Ovary (tissue), 10 donors: ENCODE data around the gene NFKBIE. TPM values are rescaled to one million over a fixed set of nuclear protein-coding genes. Genes with fewer than 3 reads are reported as not detected.
A peak's percentile ranks its signal among the peaks of the same experiment; 100 is the strongest.
"Not testable (repeated sequence)": the region's sequence is repeated elsewhere in the genome, so short reads cannot be mapped to it uniquely, and the experiment has no call there.

Source experiments
- DNase-seq, 5 donors: peaks; one replicate each; pipeline ENCODE4 v3.0.0-alpha.2; 2019 to 2020
- H3K27ac ChIP-seq, 2 donors: fragments of 200-600 bp; one replicate each; pipeline versions ENCODE4 v1.5.1 to v1.8.0; 2019 to 2022
- H3K27me3 ChIP-seq: fragments of 200-600 bp; one replicate; pipeline ENCODE4 v1.8.0; 2022
- H3K36me3 ChIP-seq: fragments of 200-600 bp; sonication (generic); one replicate; pipeline ENCODE4 v1.5.1; 2019
- H3K4me1 ChIP-seq: one replicate; pipeline ENCODE4 v1.8.1; 2013; ENCODE audit warnings: mild to moderate bottlenecking, moderate library complexity; ENCODE audit not compliant: insufficient read depth
- H3K4me3 ChIP-seq: fragments of 200-600 bp; sonication (generic); one replicate; pipeline ENCODE4 v1.5.1; 2017
- H3K9me3 ChIP-seq, 2 donors: fragments of 200-600 bp in 1 of 2; sonication (generic) in 1 of 2; one replicate each; pipeline versions ENCODE4 v1.5.1 to v1.8.1; 2013 to 2019; ENCODE audit warnings: mild to moderate bottlenecking in 1 of 2, moderate library complexity in 1 of 2
- EP300 ChIP-seq: sonication (generic); formaldehyde crosslinking; IDR thresholded peaks from one replicate; pipeline ENCODE4 v1.6.1; 2017; ENCODE audit warnings: antibody characterized with exemption
- POLR2A ChIP-seq: fragments of 450-650 bp; IDR thresholded peaks from one replicate; pipeline ENCODE4 v1.6.1; 2017; ENCODE audit warnings: antibody characterized with exemption, mild to moderate bottlenecking, moderate library complexity
- WGBS, 3 donors: extraction: QIAGEN DNeasy Blood & Tissue Kit in 1 of 3; methylation state at CpG; one replicate each; pipeline versions ENCODE4 v1.1.5 to v1.1.7; 2013 to 2017; 5-methylcytosine and 5-hydroxymethylcytosine counted together
- intact Hi-C, 4 donors: fragments of 100-400 bp; cut with DNase I; formaldehyde crosslinking; loops; one replicate each; pipeline versions ENCODE4 v1.11.0 to v1.15.1; 2022 to 2023
- long read RNA-seq, 3 donors: library from polyadenylated mRNA in 2 of 3; unstranded in 2 of 3; transcript quantifications; one replicate each; pipeline ENCODE4 v2.0.0 and lab custom pipeline, GENCODE V29; 2021 to 2026
- polyA plus RNA-seq, 2 donors: library from polyadenylated mRNA; stranded (reverse); fragments of 200-250 nt in 1 of 2; fragments of 350-450 nt in 1 of 2; fragmentation: Illumina TruSeq in 1 of 2; extraction: RNeasy Lipid Tissue Mini Kit (QIAGEN cat#74804) in 1 of 2; gene quantifications; one replicate each; pipeline ENCODE4 v1.2.3, GENCODE V29; 2013 to 2014
- total RNA-seq, 7 donors: library from RNA; depleted of rRNA in 2 of 7; stranded (reverse); fragments of >200 nt in 2 of 7; fragmentation: NEBNext Ultra II Directional in 3 of 7; extraction: Animal tissue kit (Norgen Biotek cat#: 25700) in 3 of 7; gene quantifications; one replicate each; pipeline versions ENCODE4 v1.1.0 to v1.2.4, GENCODE V29; 2016 to 2023
- TF ChIP-seq, protein P1 (sequence below), 3 donors: fragments of 450-650 bp in 2 of 3; fragments of 200-600 bp in 1 of 3; IDR thresholded peaks; one replicate each; pipeline versions ENCODE4 v1.5.1 to v1.8.0; 2016 to 2022; ENCODE audit warnings: antibody characterized with exemption in 3 of 3, mild to moderate bottlenecking in 1 of 3
- donor health status: DM: no; HTN: no; CAD: no; lungs with moderate emphysema.
- donor health status: DM: no; HTN: no; CAD: no.
- donor health status: Bipolar disorder and iron deficiency.
- donor health status: DM: yes; HTN: yes; CAD: no.
- donor health status: DM: no; HTN: no; CAD: no.
- donor health status: DM: yes; HTN: yes; CAD: no.

The NFKBIE gene, protein sequence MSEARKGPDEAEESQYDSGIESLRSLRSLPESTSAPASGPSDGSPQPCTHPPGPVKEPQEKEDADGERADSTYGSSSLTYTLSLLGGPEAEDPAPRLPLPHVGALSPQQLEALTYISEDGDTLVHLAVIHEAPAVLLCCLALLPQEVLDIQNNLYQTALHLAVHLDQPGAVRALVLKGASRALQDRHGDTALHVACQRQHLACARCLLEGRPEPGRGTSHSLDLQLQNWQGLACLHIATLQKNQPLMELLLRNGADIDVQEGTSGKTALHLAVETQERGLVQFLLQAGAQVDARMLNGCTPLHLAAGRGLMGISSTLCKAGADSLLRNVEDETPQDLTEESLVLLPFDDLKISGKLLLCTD
- 10 to 100 TPM in 2 of 7 donors, 1 to 10 TPM in 5; 2.8 to 93.6 (median 4.9) TPM for total RNA-seq
- 1 to 10 TPM; 2.7 to 6.8 TPM for polyA plus RNA-seq
- long read RNA-seq, donor 1, transcript NFKBIE-201 (6 exons, 2,581 nt): major isoform, 5 of 8 reads
- long read RNA-seq, donor 1, partial matches to known transcripts: 3 of 8 reads
- long read RNA-seq, donor 1, other reads (novel, unspliced or antisense): 0 of 8 reads
- long read RNA-seq, donor 2, transcript NFKBIE-201 (6 exons, 2,581 nt): major isoform, 5 of 5 reads
- long read RNA-seq, donor 2, partial matches to known transcripts: 0 of 5 reads
- long read RNA-seq, donor 2, other reads (novel, unspliced or antisense): 0 of 5 reads
- long read RNA-seq, donor 3, transcript NFKBIE-201 (6 exons, 2,581 nt): major isoform, 10 of 11 reads
- long read RNA-seq, donor 3, partial matches to known transcripts: 1 of 11 reads
- long read RNA-seq, donor 3, other reads (novel, unspliced or antisense): 0 of 11 reads

DNA sequence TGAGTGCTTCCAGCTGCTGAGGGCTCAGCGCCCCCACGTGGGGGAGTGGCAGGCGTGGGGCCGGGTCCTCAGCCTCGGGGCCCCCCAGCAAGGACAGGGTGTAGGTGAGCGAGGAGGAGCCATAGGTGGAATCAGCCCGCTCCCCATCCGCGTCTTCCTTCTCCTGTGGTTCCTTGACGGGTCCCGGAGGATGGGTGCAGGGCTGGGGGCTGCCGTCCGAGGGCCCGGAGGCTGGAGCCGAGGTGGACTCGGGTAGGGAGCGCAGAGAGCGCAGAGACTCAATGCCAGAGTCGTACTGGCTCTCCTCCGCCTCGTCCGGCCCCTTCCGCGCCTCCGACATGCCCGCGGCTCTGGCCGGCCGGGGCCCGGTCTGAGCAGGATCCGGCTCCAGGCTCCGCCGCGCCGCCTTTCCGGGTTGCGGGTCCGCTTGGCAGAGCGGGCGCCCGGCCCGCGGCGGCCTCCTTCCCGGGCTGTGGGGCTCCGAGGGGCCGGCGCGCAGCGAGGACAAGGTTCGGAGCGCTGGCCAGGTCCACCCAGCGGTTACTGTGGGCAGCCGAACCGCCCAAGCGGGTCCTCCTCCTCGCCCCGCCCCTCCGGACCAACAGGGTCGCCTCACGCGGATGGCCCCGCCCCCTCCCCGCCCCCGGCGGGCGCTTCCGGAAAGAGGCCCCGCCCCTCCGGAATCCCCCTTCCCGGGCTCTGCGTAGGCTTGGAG lies at the start of gene NFKBIE:
NFKBIE (minus strand) TSS at position 545 of the 715 bp plus-strand sequence; CDS start at position 340, 205 bp downstream.
- TF ChIP-seq EP300: no peak
- TF ChIP-seq, protein P1, sequence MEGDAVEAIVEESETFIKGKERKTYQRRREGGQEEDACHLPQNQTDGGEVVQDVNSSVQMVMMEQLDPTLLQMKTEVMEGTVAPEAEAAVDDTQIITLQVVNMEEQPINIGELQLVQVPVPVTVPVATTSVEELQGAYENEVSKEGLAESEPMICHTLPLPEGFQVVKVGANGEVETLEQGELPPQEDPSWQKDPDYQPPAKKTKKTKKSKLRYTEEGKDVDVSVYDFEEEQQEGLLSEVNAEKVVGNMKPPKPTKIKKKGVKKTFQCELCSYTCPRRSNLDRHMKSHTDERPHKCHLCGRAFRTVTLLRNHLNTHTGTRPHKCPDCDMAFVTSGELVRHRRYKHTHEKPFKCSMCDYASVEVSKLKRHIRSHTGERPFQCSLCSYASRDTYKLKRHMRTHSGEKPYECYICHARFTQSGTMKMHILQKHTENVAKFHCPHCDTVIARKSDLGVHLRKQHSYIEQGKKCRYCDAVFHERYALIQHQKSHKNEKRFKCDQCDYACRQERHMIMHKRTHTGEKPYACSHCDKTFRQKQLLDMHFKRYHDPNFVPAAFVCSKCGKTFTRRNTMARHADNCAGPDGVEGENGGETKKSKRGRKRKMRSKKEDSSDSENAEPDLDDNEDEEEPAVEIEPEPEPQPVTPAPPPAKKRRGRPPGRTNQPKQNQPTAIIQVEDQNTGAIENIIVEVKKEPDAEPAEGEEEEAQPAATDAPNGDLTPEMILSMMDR (IDR thresholded peaks at IDR 0.05): peak in 1 of 3 donors; percentile 48
- TF ChIP-seq POLR2A: peak; percentile 33
- H3K9me3 ChIP-seq: no peaks in the 10 kb centered on the region
- WGBS, 3 donors: 0% methylated on average over 38 to 71 of the region's 72 CpGs
- intact Hi-C loops: no loop called here
- DNase-seq: peak; percentile 96 to 98 (median 97)
- no peaks in the 10 kb centered on the region for H3K27me3 ChIP-seq
- H3K36me3 ChIP-seq: no peaks in the 10 kb centered on the region
- H3K4me1 ChIP-seq: peaks cover 9% of the 10 kb centered on the region
- H3K4me3 ChIP-seq: peak within 1 kb of the TSS; percentile 79
- peak within 1 kb of the TSS; percentile 41 to 49 for H3K27ac ChIP-seq

DNA sequence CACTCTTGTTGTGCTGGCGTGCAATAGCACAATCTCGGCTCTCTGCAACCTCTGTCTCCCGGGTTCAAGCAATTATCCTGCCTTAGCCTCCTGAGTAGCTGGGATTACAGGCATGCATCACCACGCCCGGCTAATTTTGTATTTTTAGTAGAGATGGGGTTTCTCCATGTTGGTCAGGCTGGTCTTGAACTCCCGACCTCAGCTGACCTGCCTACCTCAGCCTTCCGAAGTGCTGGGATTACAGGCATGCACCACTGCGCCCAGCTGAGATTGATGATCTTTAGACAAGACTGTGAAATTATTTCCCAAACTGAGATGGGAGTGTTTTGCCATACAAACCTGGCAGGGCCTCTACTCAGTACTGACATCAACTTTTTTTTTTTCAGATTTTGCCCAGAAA lies 49.3 kb upstream of the NFKBIE start:
- DNase-seq, H3K36me3 ChIP-seq, intact Hi-C loops, H3K27me3 ChIP-seq, H3K4me3 ChIP-seq, H3K27ac ChIP-seq, H3K9me3 ChIP-seq, H3K4me1 ChIP-seq: not testable (repeated sequence)
- WGBS, 3 donors: 65 to 88% (median 84%) methylated on average over 8 of the region's 8 CpGs

DNA sequence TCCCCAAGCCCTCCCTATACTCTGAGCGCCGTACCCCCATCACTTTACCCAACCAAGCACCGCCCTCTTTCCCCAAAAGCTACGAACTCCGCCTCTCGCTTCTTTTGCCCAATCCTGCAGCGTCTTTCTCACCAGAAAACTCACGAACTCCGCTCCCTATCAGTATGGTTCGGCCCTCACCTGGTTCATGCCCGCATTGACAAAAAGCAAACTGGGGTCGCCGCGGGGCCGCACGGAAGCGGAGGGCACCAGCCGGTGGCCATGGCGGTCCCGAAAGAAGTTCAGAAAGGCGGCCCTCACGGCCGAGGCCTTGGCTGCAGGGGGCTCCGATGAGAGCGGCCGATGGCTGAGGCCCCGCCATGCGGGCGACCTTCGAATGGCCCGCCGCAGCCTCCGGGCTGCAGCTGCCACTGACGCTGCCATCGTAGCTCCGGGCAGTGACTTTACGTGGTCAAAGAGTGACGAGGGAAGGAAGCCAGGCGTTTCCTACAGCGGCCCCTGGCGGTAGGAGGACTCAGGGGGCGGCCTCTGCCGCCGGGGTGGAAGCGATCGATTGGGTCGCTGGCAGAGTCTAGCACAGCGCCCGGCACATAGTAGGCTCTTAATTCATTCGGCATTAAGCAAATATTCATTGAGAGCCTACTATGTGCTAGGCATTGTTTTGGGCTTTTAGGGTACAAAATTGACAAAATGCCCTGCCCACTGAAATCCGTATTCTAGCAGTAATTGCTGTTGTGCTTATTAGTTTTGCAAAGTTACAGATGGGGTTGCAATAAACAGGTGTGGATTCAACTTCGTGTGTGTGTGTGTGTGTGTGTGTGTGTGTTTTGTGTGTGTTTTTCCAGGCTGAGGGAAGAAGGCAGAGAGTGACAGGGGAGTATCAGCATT lies 47.8 kb upstream of the NFKBIE start, which contains the start of gene AARS2:
AARS2 (minus strand) TSS at position 447 of the 888 bp plus-strand sequence; CDS start at position 423, 24 bp downstream.
- peak; percentile 45 for TF ChIP-seq POLR2A
- TF ChIP-seq, protein P1 (IDR thresholded peaks at IDR 0.05): peak; percentile 85 to 99 (median 89)
- no peak for TF ChIP-seq EP300
- no peaks in the 10 kb centered on the region for H3K9me3 ChIP-seq
- intact Hi-C loops: no loop called here
- peak within 1 kb of the TSS; percentile 70 to 76 for H3K27ac ChIP-seq
- 1 to 3% (median 2%) methylated on average over 52 of the region's 52 CpGs for WGBS, 3 donors
- H3K27me3 ChIP-seq: no peaks in the 10 kb centered on the region
- H3K4me1 ChIP-seq: peaks cover 5% of the 10 kb centered on the region
- H3K36me3 ChIP-seq: no peaks in the 10 kb centered on the region
- peak within 1 kb of the TSS; percentile 82 for H3K4me3 ChIP-seq
- peak; percentile 80 to 92 (median 89) for DNase-seq

DNA sequence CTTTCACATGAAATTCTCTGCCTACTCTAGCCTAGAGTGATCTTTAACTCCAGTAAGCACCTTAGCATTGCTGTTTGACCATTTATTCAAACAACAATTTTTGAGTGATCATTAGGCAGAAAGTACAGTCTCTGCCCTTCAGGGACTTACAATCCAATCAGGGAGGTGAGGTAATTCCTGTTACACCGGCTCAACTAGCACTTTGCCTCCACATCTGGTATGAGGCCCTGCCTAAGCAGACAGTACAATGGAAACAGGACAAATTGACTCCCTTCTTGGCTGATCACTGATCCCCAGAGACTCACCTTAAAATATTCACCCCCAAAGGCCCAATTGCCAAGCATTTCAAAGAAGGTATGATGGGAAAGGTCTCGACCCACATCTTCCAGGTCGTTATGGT lies 46.4 kb upstream of the NFKBIE start:
- no peak for DNase-seq
- intact Hi-C loops: no loop called here
- WGBS, 3 donors: 80 to 85% (median 83%) methylated on average over 3 of the region's 3 CpGs
- Histone ChIP-seq H3K4me3 (no peak overlapping the region), H3K27me3 (no peaks in the 10 kb centered on the region), H3K36me3 (no peaks in the 10 kb centered on the region), H3K27ac (no peak overlapping the region), H3K4me1 (peaks cover 5% of the 10 kb centered on the region), H3K9me3 (no peaks in the 10 kb centered on the region)
- TF ChIP-seq EP300 (no peak), POLR2A (no peak)
- TF ChIP-seq, protein P1 (IDR thresholded peaks at IDR 0.05): no peak
